Muscle layer of duodenum (tissue), 2 donors: ENCODE measurements around the gene ZNF324B.
"Not testable (repeated sequence)": the region's sequence is repeated elsewhere in the genome, so short reads cannot be mapped to it uniquely, and the experiment has no call there.

ENCODE experiments used
- H3K27ac ChIP-seq: one replicate; pipeline ENCODE4 v1.7.0; 2013; ENCODE audit warnings: mild to moderate bottlenecking, low read length
- H3K27me3 ChIP-seq: one replicate; pipeline ENCODE4 v1.7.0; 2013; ENCODE audit warnings: low read depth, mild to moderate bottlenecking, control low read depth, low read length
- H3K36me3 ChIP-seq, 2 donors: one replicate each; pipeline ENCODE4 v1.7.0; 2013; ENCODE audit warnings: low read length in 2 of 2, control low read depth in 1 of 2, mild to moderate bottlenecking in 1 of 2; ENCODE audit not compliant: insufficient read depth in 2 of 2, control insufficient read depth in 1 of 2
- H3K4me1 ChIP-seq, 2 donors: one replicate each; pipeline ENCODE4 v1.7.0; 2013; ENCODE audit warnings: low read length in 2 of 2, mild to moderate bottlenecking in 2 of 2, control low read depth in 1 of 2, moderate library complexity in 1 of 2; ENCODE audit not compliant: insufficient read depth in 2 of 2, control insufficient read depth in 1 of 2
- H3K4me3 ChIP-seq, 2 donors: one replicate each; pipeline ENCODE4 v1.7.0; 2013; ENCODE audit warnings: low read length in 2 of 2, low read depth in 1 of 2, mild to moderate bottlenecking in 1 of 2
- H3K9me3 ChIP-seq, 2 donors: one replicate each; pipeline ENCODE4 v1.7.0; 2013; ENCODE audit warnings: low read length in 2 of 2, control low read depth in 1 of 2, mild to moderate bottlenecking in 1 of 2; ENCODE audit not compliant: control insufficient read depth in 1 of 2
- donor health status: healthy.

Gene ZNF324B

DNA sequence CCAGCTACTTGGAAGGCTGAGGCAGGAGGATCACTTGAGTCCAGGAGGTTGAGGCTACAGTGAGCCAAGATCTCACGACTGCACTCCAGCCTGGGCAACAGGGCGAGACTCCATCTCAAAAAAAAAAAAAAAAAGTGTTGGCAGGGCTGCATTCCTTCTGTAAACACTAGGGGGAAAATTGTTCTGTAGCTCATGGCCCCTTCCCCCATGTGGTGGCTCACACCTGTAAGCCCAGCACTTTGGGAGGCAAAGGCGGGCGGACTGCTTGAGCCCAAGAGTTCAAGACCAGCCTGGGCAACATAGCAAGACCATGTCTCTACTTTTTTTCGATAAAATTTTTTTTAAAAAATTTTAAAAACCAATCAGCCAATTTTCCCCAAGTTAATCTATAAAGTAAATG lies 32.9 kb downstream of the ZNF324B start:
- not testable (repeated sequence) for H3K9me3 ChIP-seq, H3K27ac ChIP-seq, H3K4me3 ChIP-seq, H3K4me1 ChIP-seq, H3K27me3 ChIP-seq
- H3K36me3 ChIP-seq, result peaks cover 4 to 26% of the 10 kb centered on the region in 2 donors

DNA sequence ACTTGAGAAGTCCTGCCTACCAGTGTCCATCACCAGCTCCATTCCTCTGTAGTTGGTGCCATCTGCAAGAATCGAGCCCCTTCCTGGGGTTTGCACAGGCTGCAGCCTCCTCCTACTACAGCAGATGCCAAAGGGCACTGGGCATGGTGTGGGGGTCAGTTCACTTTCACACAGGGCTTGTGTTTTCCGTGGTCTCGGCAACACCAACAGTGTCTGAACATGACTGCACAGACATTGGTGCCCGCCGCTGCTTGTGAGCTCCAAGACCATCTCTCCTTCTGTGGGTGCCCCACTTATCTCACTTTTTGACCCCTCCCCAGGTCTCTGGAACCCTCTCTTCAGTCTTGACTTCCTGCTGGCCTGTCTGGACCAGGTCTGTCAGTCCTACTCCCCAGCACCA lies 40.0 kb downstream of the ZNF324B start:
- Histone ChIP-seq H3K27ac (no peak overlapping the region), H3K9me3 (no peaks in the 10 kb centered on the region)

DNA sequence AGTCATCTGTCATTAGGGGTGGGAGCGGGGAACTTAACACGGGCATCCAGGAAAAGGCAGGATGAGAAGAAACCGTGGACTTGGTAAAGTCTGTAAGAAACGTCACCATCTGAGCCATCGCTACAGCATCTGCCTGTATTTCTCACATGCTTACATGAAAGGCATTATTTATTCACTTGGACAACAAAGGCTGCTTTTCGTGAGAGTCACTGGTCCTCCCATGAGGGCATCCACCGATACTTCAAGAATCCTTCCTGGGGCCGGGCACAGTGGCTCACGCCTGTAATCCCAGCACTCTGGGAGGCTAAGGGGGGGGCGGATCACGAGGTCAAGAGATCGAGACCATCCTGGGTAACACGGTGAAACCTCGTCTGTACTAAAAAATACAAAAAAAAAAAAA lies 40.8 kb downstream of the ZNF324B start:
- Histone ChIP-seq H3K9me3 (no peaks in the 10 kb centered on the region), H3K36me3 (no peaks in the 10 kb centered on the region), H3K4me3 (no peak overlapping the region), H3K27ac (no peak overlapping the region), H3K4me1 (no peaks in the 10 kb centered on the region), H3K27me3 (no peaks in the 10 kb centered on the region)

More for the DNA sequence above, 40.0 kb downstream of the ZNF324B start:
- Histone ChIP-seq H3K4me1 (no peaks in the 10 kb centered on the region), H3K27me3 (no peaks in the 10 kb centered on the region), H3K4me3 (no peak overlapping the region), H3K36me3 (no peaks in the 10 kb centered on the region)

DNA sequence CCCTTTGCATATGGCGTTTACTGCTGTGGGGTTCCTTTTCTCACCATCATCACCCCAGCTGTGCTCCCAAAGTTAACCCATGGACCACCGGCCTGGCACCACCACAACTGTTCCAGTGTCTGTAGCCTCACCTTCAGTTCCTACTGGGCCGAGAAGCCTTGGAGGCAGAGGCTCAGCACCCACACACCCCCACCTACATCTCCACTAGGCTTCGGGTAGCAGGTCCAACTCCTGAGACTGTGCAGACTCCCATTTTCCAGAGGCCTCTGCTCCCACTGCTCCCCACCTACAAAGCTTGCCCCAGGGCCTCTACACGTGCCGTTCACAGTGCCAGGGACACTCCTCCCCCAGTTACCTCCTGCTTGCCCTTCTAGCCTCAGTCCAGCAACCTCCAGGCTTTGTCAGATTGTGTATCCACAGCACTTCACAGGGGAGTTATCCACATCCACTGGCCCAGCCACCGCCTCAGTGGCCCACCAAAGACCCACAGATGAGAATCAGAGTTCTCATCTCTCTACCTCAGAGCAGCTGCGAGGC lies 46.3 kb downstream of the ZNF324B start:
- H3K27me3 ChIP-seq, result no peaks in the 10 kb centered on the region
- H3K4me1 ChIP-seq, result peaks cover 0 to 9% of the 10 kb centered on the region in 2 donors
- no peaks in the 10 kb centered on the region for H3K36me3 ChIP-seq
- H3K4me3 ChIP-seq, result no peak overlapping the region
- H3K9me3 ChIP-seq, result no peaks in the 10 kb centered on the region
- H3K27ac ChIP-seq, result no peak overlapping the region

DNA sequence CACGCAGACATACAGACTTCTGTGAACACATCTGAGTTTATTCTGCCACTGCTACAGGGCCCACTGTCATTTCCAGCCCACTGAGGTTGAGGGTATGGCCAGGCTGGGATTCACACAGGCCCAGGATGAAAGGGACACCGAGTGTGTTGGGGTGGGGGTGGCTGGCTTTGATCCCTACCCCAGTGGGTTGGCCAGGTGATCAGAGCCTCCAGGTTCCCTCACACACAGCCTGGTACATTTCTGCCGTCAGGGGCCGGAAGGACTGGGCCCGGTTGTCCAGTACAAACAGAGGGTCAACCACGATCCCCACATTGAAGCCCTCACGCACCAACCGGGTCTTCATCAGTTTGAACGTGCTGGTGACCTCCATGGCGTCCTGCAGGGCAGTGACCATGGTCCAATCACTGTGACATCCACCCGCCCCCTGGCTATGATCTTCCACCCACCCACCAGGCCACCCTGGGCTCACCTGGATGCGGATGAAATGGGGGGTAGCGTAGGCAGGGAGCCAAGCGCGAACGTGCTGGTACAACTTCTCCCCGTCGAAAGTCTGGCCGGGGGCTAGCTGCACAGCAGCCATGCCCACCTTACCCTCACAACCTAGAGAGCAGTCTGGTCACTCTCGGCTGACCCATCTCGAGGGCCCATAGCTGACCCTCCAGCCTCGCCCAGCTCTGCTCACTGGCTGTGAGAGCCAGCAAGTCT lies 47.0 kb downstream of the ZNF324B start:
- Histone ChIP-seq H3K4me3 (peak overlapping the region; percentile 57 to 63), H3K27ac (no peak overlapping the region), H3K27me3 (no peaks in the 10 kb centered on the region), H3K36me3 (no peaks in the 10 kb centered on the region), H3K9me3 (no peaks in the 10 kb centered on the region), H3K4me1 (peaks cover 0 to 9% of the 10 kb centered on the region in 2 donors)

DNA sequence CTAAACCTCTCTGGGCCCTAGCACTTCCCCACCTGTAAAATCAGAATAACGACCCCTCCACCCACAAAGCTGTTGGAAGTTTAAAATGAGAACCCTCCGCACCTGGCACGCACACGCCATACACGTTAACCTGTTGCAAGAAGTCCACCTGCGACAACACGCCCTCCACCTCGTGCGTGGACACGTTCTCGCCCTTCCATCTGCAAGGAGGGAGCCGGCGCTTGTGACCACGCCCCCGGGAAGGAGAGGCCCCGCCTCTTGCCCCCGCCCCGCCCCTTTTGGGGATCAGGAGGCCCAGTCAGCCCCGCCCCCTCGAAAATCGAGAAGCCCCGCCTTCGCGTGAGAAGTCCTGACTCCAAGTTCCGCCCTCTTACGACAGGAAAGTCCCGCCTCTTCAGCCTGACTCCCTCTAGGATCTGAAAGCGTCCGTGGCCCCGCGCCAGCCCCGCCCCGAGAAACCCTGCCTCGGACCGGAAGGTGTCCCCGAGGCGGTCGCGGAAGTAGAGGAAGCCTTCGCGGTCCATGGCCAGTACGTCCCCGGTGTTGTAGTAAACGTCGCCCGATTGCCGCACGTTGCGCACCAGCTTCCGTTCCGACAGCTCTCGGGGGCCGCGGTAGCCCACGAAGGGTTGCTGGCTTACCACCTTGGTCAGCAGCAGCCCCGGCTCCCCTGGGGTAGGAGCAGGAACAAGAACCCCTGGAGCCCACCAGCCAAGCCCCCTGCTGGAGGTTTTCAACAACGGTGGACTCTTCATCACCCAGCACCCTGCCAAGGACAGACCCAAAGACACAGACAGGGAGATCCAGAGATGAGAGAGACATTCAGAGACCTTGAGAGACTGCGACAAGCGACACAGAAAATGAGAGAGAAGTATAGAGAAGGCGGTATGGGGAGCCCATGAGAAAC lies 47.9 kb downstream of the ZNF324B start:
- no peaks in the 10 kb centered on the region for H3K36me3 ChIP-seq
- no peaks in the 10 kb centered on the region for H3K9me3 ChIP-seq
- peak overlapping the region; percentile 3 for H3K27ac ChIP-seq
- H3K27me3 ChIP-seq, result no peaks in the 10 kb centered on the region
- H3K4me3 ChIP-seq, result peak overlapping the region; percentile 63 to 66
- H3K4me1 ChIP-seq, result peaks cover 0 to 9% of the 10 kb centered on the region in 2 donors

DNA sequence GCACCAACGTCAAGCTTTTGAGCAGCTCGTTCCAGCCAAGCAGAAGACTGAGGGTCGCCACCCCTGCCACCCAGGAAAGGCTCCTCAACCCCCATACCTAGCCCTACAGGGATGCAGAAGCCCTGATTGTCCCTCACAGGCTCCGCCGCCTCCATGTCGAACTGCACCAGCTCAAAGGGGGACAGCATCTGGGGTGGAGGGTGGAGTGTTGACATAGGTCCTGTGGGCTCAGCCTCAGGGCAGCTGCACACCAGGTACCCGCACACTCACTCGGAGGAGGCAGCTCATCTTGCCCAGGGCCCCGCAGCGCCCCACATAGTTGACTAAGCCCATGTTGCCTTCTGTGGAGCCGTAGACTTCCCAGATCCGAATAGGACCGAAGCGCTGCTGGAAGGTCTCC lies 48.8 kb downstream of the ZNF324B start:
- Histone ChIP-seq H3K27me3 (no peaks in the 10 kb centered on the region), H3K27ac (no peak overlapping the region), H3K9me3 (no peaks in the 10 kb centered on the region), H3K36me3 (no peaks in the 10 kb centered on the region), H3K4me3 (peak overlapping the region in 1 of 2 donors; percentile 63), H3K4me1 (peaks cover 0 to 9% of the 10 kb centered on the region in 2 donors)
